ENCODE results near the gene GPRC5A.

GPRC5A gene

GRCh38 chr12:12909995-12910420 lies 18.6 kb downstream of the GPRC5A start:
- Histone ChIP-seq H3K4me1 (ENCODE audit: control insufficient read depth, insufficient read depth, low read length, poor library complexity, severe bottlenecking) (peaks cover 26% of the 10 kb centered on the region), H3K36me3 (ENCODE audit: control insufficient read depth, insufficient read depth, low read length) (no peaks in the 10 kb centered on the region), H3K27ac (ENCODE audit: low read depth, low read length, severe bottlenecking) (peak overlapping the region; percentile 23), H3K4me3 (ENCODE audit: extremely low read depth, insufficient read depth, low read length, poor library complexity, severe bottlenecking) (no peak overlapping the region), H3K9me3 (ENCODE audit: control insufficient read depth, low read length) (no peaks in the 10 kb centered on the region)
- 88 to 93% methylated on average over 4 of the region's 4 CpGs for WGBS, 2 experiments (ENCODE audit: insufficient coverage in 2 of 2)

DNA sequence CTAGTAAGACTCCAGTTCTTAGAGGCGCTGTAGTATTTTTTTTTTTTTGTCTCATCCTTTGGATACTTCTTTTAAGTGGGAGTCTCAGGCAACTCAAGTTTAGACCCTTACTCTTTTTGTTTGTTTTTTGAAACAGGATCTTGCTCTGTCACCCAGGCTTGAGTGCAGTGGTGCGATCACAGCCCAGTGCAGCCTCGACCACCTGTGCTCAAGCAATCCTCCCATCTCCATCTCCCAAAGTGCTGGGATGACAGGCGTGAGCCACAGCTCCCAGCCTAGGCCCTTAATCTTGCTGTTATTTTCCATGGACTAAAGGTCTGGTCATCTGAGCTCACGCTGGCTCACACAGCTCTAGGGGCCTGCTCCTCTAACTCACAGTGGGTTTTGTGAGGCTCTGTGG lies 21.3 kb downstream of the GPRC5A start:
- H3K4me3 ChIP-seq (ENCODE audit: extremely low read depth, insufficient read depth, low read length, poor library complexity, severe bottlenecking) = no peak overlapping the region
- H3K27ac ChIP-seq (ENCODE audit: low read depth, low read length, severe bottlenecking) = no peak overlapping the region
- peaks cover 26% of the 10 kb centered on the region for H3K4me1 ChIP-seq (ENCODE audit: control insufficient read depth, insufficient read depth, low read length, poor library complexity, severe bottlenecking)
- no peaks in the 10 kb centered on the region for H3K36me3 ChIP-seq (ENCODE audit: control insufficient read depth, insufficient read depth, low read length)
- WGBS, 2 experiments (ENCODE audit: insufficient coverage in 2 of 2) = 89 to 92% methylated on average over 4 to 5 of the region's 5 CpGs
- H3K9me3 ChIP-seq (ENCODE audit: control insufficient read depth, low read length) = no peaks in the 10 kb centered on the region

GRCh38 chr12:12915656-12916055 lies 24.3 kb downstream of the GPRC5A start:
- H3K27ac ChIP-seq (ENCODE audit: low read depth, low read length, severe bottlenecking) = no peak overlapping the region
- no peaks in the 10 kb centered on the region for H3K9me3 ChIP-seq (ENCODE audit: control insufficient read depth, low read length)
- peaks cover 17% of the 10 kb centered on the region for H3K4me1 ChIP-seq (ENCODE audit: control insufficient read depth, insufficient read depth, low read length, poor library complexity, severe bottlenecking)
- no peaks in the 10 kb centered on the region for H3K36me3 ChIP-seq (ENCODE audit: control insufficient read depth, insufficient read depth, low read length)
- 77 to 81% methylated on average over 9 of the region's 10 CpGs for WGBS, 2 experiments (ENCODE audit: insufficient coverage in 2 of 2)
- H3K4me3 ChIP-seq (ENCODE audit: extremely low read depth, insufficient read depth, low read length, poor library complexity, severe bottlenecking) = no peak overlapping the region

GRCh38 chr12:12916135-12916944 lies 25.0 kb downstream of the GPRC5A start:
- Histone ChIP-seq H3K4me3 (ENCODE audit: extremely low read depth, insufficient read depth, low read length, poor library complexity, severe bottlenecking) (no peak overlapping the region), H3K36me3 (ENCODE audit: control insufficient read depth, insufficient read depth, low read length) (no peaks in the 10 kb centered on the region), H3K4me1 (ENCODE audit: control insufficient read depth, insufficient read depth, low read length, poor library complexity, severe bottlenecking) (peaks cover 17% of the 10 kb centered on the region), H3K27ac (ENCODE audit: low read depth, low read length, severe bottlenecking) (no peak overlapping the region), H3K9me3 (ENCODE audit: control insufficient read depth, low read length) (no peaks in the 10 kb centered on the region)
- 42 to 57% methylated on average over 12 to 14 of the region's 19 CpGs for WGBS, 2 experiments (ENCODE audit: insufficient coverage in 2 of 2)

- Histone ChIP-seq H3K4me1 (ENCODE audit: control insufficient read depth, insufficient read depth, low read length, poor library complexity, severe bottlenecking) (peaks cover 17% of the 10 kb centered on the region), H3K36me3 (ENCODE audit: control insufficient read depth, insufficient read depth, low read length) (no peaks in the 10 kb centered on the region), H3K27ac (ENCODE audit: low read depth, low read length, severe bottlenecking) (no peak overlapping the region), H3K9me3 (ENCODE audit: control insufficient read depth, low read length) (no peaks in the 10 kb centered on the region), H3K4me3 (ENCODE audit: extremely low read depth, insufficient read depth, low read length, poor library complexity, severe bottlenecking) (no peak overlapping the region)
- 60 to 80% methylated on average over 1 of the region's 2 CpGs for WGBS, 2 experiments (ENCODE audit: insufficient coverage in 2 of 2)
Observed at GRCh38 chr12:12917517-12917916, 26.2 kb downstream of the GPRC5A start.

DNA sequence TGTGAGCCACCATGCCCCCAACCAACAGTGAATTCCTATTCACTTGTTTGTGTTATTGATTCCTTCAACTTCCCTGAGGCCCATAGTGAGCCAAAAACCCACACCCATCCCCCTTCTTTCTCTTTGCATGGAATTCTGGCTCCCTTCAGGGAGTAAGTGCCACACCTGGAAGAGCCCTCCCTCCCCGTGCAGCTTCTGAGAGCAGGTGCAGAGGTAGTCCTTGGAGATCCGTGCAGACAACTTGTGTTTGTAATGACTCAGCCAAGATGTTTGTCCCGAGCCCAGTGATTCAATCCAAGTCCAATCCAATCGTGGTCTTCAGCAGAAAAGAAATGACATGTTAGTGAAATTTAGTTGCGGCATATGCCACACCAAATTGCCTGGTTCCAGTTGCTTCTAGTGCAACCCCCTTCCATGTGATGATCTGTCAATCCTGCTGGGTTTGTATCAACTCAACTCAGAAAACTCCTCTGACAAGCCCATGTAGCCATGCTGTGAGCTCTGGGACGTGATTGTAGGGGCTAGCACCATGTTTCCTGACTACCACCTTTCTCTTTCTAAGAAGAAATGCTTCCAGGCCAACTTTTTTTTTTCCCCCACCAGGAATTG lies 27.5 kb downstream of the GPRC5A start:
- H3K27ac ChIP-seq (ENCODE audit: low read depth, low read length, severe bottlenecking) = no peak overlapping the region
- H3K4me1 ChIP-seq (ENCODE audit: control insufficient read depth, insufficient read depth, low read length, poor library complexity, severe bottlenecking) = peaks cover 5% of the 10 kb centered on the region
- H3K36me3 ChIP-seq (ENCODE audit: control insufficient read depth, insufficient read depth, low read length) = no peaks in the 10 kb centered on the region
- no peak overlapping the region for H3K4me3 ChIP-seq (ENCODE audit: extremely low read depth, insufficient read depth, low read length, poor library complexity, severe bottlenecking)
- 79 to 81% methylated on average over 6 of the region's 6 CpGs for WGBS, 2 experiments (ENCODE audit: insufficient coverage in 2 of 2)
- no peaks in the 10 kb centered on the region for H3K9me3 ChIP-seq (ENCODE audit: control insufficient read depth, low read length)

GRCh38 chr12:12919666-12920435 lies 28.5 kb downstream of the GPRC5A start:
- Histone ChIP-seq H3K9me3 (ENCODE audit: control insufficient read depth, low read length) (no peaks in the 10 kb centered on the region), H3K4me1 (ENCODE audit: control insufficient read depth, insufficient read depth, low read length, poor library complexity, severe bottlenecking) (no peaks in the 10 kb centered on the region), H3K4me3 (ENCODE audit: extremely low read depth, insufficient read depth, low read length, poor library complexity, severe bottlenecking) (no peak overlapping the region), H3K36me3 (ENCODE audit: control insufficient read depth, insufficient read depth, low read length) (no peaks in the 10 kb centered on the region), H3K27ac (ENCODE audit: low read depth, low read length, severe bottlenecking) (no peak overlapping the region)
- WGBS, 2 experiments (ENCODE audit: insufficient coverage in 2 of 2) = 91 to 100% methylated on average over 1 to 3 of the region's 5 CpGs

- Histone ChIP-seq H3K4me1 (ENCODE audit: control insufficient read depth, insufficient read depth, low read length, poor library complexity, severe bottlenecking) (peaks cover 14% of the 10 kb centered on the region), H3K9me3 (ENCODE audit: control insufficient read depth, low read length) (peaks cover 8% of the 10 kb centered on the region), H3K4me3 (ENCODE audit: extremely low read depth, insufficient read depth, low read length, poor library complexity, severe bottlenecking) (no peak overlapping the region), H3K27ac (ENCODE audit: low read depth, low read length, severe bottlenecking) (no peak overlapping the region), H3K36me3 (ENCODE audit: control insufficient read depth, insufficient read depth, low read length) (no peaks in the 10 kb centered on the region)
- 83 to 85% methylated on average over 4 to 5 of the region's 6 CpGs for WGBS, 2 experiments (ENCODE audit: insufficient coverage in 2 of 2)
Observed at GRCh38 chr12:12922191-12922616, 30.8 kb downstream of the GPRC5A start.

DNA sequence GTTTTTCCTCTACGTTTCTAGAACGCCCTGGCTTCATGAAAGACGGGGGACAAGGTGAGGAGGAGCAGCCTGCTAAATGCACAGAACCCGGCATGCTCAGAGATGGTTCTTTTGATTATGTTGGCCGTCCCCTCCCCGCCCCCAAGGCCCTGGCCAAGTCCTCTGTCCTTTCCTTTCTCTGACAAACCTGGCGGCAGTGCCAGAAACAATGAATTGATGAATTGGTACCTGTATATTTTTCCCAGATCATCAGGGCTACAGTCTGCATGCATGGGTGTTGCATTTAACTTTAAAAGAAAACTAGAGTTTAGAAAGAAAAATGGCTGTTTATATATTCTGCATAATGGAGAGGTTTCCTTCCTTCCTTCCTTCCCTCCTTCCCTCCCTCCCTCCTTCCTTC lies 31.6 kb downstream of the GPRC5A start:
- Histone ChIP-seq H3K27ac (ENCODE audit: low read depth, low read length, severe bottlenecking) (no peak overlapping the region), H3K4me3 (ENCODE audit: extremely low read depth, insufficient read depth, low read length, poor library complexity, severe bottlenecking) (no peak overlapping the region), H3K9me3 (ENCODE audit: control insufficient read depth, low read length) (peaks cover 8% of the 10 kb centered on the region), H3K36me3 (ENCODE audit: control insufficient read depth, insufficient read depth, low read length) (no peaks in the 10 kb centered on the region), H3K4me1 (ENCODE audit: control insufficient read depth, insufficient read depth, low read length, poor library complexity, severe bottlenecking) (peaks cover 15% of the 10 kb centered on the region)
- WGBS, 2 experiments (ENCODE audit: insufficient coverage in 2 of 2) = 89 to 100% methylated on average over 4 to 6 of the region's 7 CpGs

DNA sequence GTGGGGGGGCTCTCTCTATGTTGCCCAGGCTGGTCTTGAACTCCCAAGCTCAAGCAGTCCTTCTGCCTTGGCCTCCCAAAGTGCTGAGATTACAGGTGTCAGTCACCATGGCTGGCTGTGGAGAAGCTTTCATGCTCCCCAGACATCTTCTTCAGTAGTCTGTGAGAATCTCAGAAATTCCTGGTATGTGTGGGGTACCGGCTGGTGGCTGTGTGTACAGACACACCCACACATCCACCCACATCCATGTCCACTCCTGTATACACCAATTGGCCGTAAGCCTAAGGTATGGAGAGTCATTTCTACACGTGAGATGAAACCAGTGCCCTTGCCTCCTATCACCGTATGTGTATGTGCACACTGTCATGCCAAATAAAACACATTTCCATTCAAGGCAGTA lies 32.8 kb downstream of the GPRC5A start:
- Histone ChIP-seq H3K4me1 (ENCODE audit: control insufficient read depth, insufficient read depth, low read length, poor library complexity, severe bottlenecking) (peaks cover 15% of the 10 kb centered on the region), H3K9me3 (ENCODE audit: control insufficient read depth, low read length) (peaks cover 8% of the 10 kb centered on the region), H3K27ac (ENCODE audit: low read depth, low read length, severe bottlenecking) (no peak overlapping the region), H3K36me3 (ENCODE audit: control insufficient read depth, insufficient read depth, low read length) (no peaks in the 10 kb centered on the region), H3K4me3 (ENCODE audit: extremely low read depth, insufficient read depth, low read length, poor library complexity, severe bottlenecking) (no peak overlapping the region)
- WGBS, 2 experiments (ENCODE audit: insufficient coverage in 2 of 2) = 96 to 100% methylated on average over 2 to 3 of the region's 4 CpGs
